GM23248 (cell line): ENCODE data around the gene NEFH. TPM values are rescaled to one million over a fixed set of nuclear protein-coding genes. Genes with fewer than 3 reads are reported as not detected.

ENCODE experiments used
- DNase-seq: peaks from one replicate; pipeline ENCODE4 v3.0.0-alpha.2; 2015
- H2AFZ ChIP-seq: fragments of 200-600 bp; sonication (generic); 2 replicates; pipeline ENCODE4 v1.6.1; 2016; ENCODE audit warnings: antibody characterized with exemption
- H3F3A ChIP-seq: fragments of 200-600 bp; sonication (generic); 2 replicates; pipeline ENCODE4 v1.6.1; 2016; ENCODE audit warnings: mild to moderate bottlenecking, antibody characterized with exemption, mixed run types; ENCODE audit not compliant: insufficient read depth
- H3K27ac ChIP-seq: fragments of 200-600 bp; sonication (generic); 2 replicates; pipeline ENCODE4 v1.5.1; 2016; ENCODE audit warnings: mild to moderate bottlenecking
- H3K27me3 ChIP-seq: fragments of 200-600 bp; sonication (generic); replicated peaks from 2 replicates; pipeline ENCODE4 v1.6.1; 2016; ENCODE audit warnings: mild to moderate bottlenecking; ENCODE audit not compliant: insufficient read depth
- H3K36me3 ChIP-seq: fragments of 200-600 bp; sonication (generic); 2 replicates; pipeline ENCODE4 v1.6.1; 2016; ENCODE audit warnings: low read depth, mild to moderate bottlenecking
- H3K4me1 ChIP-seq: fragments of 200-600 bp; sonication (generic); 2 replicates; pipeline ENCODE4 v1.6.1; 2016; ENCODE audit warnings: mild to moderate bottlenecking; ENCODE audit not compliant: insufficient read depth
- H3K4me2 ChIP-seq: fragments of 200-600 bp; sonication (generic); one replicate; pipeline ENCODE4 v1.6.1; 2016; ENCODE audit warnings: mild to moderate bottlenecking; ENCODE audit not compliant: unreplicated experiment
- H3K4me3 ChIP-seq: fragments of 200-600 bp; sonication (generic); 2 replicates; pipeline ENCODE4 v1.5.1; 2016; ENCODE audit warnings: mild to moderate bottlenecking
- H3K79me2 ChIP-seq: fragments of 200-600 bp; sonication (generic); 2 replicates; pipeline ENCODE4 v1.6.1; 2016; ENCODE audit warnings: mild to moderate bottlenecking; ENCODE audit not compliant: insufficient read depth
- H3K9ac ChIP-seq: fragments of 200-600 bp; sonication (generic); 2 replicates; pipeline ENCODE4 v1.6.1; 2016; ENCODE audit warnings: mild to moderate bottlenecking
- H3K9me2 ChIP-seq: fragments of 200-600 bp; sonication (generic); 2 replicates; pipeline ENCODE4 v1.6.1; 2016; ENCODE audit warnings: mixed run types, mild to moderate bottlenecking, moderate library complexity; ENCODE audit not compliant: insufficient read depth
- H3K9me3 ChIP-seq: fragments of 200-600 bp; sonication (generic); one replicate; pipeline ENCODE4 v1.6.1; 2017; ENCODE audit warnings: low read depth
- H4K20me1 ChIP-seq: fragments of 200-600 bp; sonication (generic); 2 replicates; pipeline ENCODE4 v1.6.0; 2016; ENCODE audit not compliant: insufficient read depth
- EZH2 ChIP-seq: fragments of 200-600 bp; sonication (generic); IDR thresholded peaks from 2 replicates; pipeline ENCODE4 v1.6.1; 2018; ENCODE audit warnings: antibody characterized with exemption, mild to moderate bottlenecking; ENCODE audit not compliant: insufficient read depth, poor library complexity, severe bottlenecking
- EZH2phosphoT487 ChIP-seq: fragments of 200-600 bp; sonication (generic); IDR thresholded peaks from 2 replicates; pipeline ENCODE4 v1.6.1; 2018; ENCODE audit warnings: antibody characterized with exemption, moderate library complexity, mild to moderate bottlenecking, low read depth; ENCODE audit not compliant: insufficient read depth
- WGBS, 2 experiments: methylation state at CpG; one replicate each; pipeline ENCODE4 v1.1.6; 2015 to 2017; ENCODE audit warnings: low lambda C conversion rate in 2 of 2, low coverage in 1 of 2; ENCODE audit errors: missing lambda C conversion rate in 2 of 2; 5-methylcytosine and 5-hydroxymethylcytosine counted together
- in situ Hi-C: fragments of 300-500 bp; cut with MboI; formaldehyde crosslinking; loops from 2 replicates; pipeline ENCODE4 v1.15.0; 2020
- polyA plus RNA-seq: library from polyadenylated mRNA; unstranded; fragments of >200 nt; fragmentation: Nextera tagmentation; extraction: Ambion mirVana; gene quantifications from 2 replicates; pipeline ENCODE4 v1.2.1, GENCODE V29; 2016
- total RNA-seq: library from RNA; depleted of rRNA; stranded (reverse); fragments of >200 nt; shearing (Covaris generic); gene quantifications from 2 replicates; pipeline ENCODE4 v1.2.3, GENCODE V29; 2014

The NEFH gene
- total and polyA plus RNA-seq, 2 experiments from 2014 or later: 0.65 to 2.5 TPM

DNA sequence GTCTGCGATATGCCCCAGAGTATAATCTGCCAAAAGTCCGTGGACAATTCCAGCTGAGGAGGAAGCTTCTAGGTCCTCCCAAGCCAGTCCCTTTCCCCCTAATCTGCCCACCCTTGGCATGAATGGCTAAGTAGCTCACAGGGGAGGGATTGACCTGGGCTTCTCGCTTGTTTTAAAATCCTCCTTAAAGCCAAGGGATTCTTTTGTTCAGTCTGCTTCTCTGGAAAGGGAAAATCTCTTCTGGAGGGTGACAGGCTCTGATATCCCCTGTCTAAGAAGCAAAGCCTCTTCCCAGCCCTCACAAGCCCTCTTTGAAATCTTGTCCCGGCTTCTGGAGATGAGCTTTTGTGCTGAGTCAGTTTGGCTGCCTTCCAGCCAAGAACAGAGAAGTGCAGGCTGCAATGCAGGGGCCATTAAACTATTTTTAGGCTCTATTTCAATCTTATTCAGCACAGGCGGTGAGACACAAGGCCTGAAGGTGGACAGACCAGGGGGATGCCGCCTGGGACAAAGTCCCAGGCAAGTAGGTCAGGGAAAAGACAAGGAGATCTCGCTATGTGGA lies 23.9 kb downstream of the NEFH start:
- in situ Hi-C loops: no loop called here
- no peak overlapping the region for H3K4me3 ChIP-seq
- TF ChIP-seq EZH2phosphoT487 (no peak), EZH2 (no peak)
- peak; percentile 82 for DNase-seq
- H3K9me2 ChIP-seq: no peaks in the 10 kb centered on the region
- no peaks in the 10 kb centered on the region for H3K79me2 ChIP-seq
- no peak overlapping the region for H2AFZ ChIP-seq
- no peaks in the 10 kb centered on the region for H3K9me3 ChIP-seq
- peaks cover 21% of the 10 kb centered on the region; the same call in 1 of the 2 replicates for H3K36me3 ChIP-seq
- no peaks in the 10 kb centered on the region for H4K20me1 ChIP-seq
- no peaks in the 10 kb centered on the region; the same call in 1 of the 2 replicates for H3K4me1 ChIP-seq
- no peak overlapping the region for H3K9ac ChIP-seq
- no peaks in the 10 kb centered on the region for H3F3A ChIP-seq
- no peaks in the 10 kb centered on the region for H3K27me3 ChIP-seq
- WGBS, 2 experiments: 56 to 62% methylated on average over 7 of the region's 7 CpGs
- no peak overlapping the region for H3K4me2 ChIP-seq
- H3K27ac ChIP-seq: peak overlapping the region; percentile 1; the same call in 1 of the 2 replicates

DNA sequence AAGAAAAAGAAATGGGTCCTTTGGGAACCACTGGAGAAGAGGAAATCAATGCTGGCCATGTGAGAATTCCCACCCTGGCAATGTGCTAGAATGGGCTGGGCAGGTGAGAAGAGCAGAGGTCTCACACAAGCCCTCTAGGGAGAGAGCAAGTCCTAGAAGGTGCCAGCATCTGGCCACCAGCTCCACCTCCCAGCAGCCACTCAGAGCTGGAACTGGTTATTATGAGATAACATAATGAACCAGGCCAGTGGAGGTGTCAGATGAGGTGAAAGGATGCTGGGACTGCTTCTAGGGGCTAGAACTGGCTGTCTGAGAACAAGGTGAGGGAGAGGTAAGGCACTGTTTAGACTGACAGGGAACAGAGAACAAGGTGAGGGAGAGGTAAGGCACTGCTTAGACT lies 29.3 kb downstream of the NEFH start:
- no peaks in the 10 kb centered on the region for H3K9me2 ChIP-seq
- TF ChIP-seq EZH2phosphoT487 (no peak), EZH2 (no peak)
- H3K9ac ChIP-seq: no peak overlapping the region
- no peak overlapping the region for H3K4me3 ChIP-seq
- H3K9me3 ChIP-seq: no peaks in the 10 kb centered on the region
- no peak for DNase-seq
- no peaks in the 10 kb centered on the region for H3K79me2 ChIP-seq
- H3K27me3 ChIP-seq: no peaks in the 10 kb centered on the region
- no peak overlapping the region for H3K4me2 ChIP-seq
- H3K36me3 ChIP-seq: peaks cover 36% of the 10 kb centered on the region; the same call in 1 of the 2 replicates
- H3K27ac ChIP-seq: no peak overlapping the region
- H3K4me1 ChIP-seq: no peaks in the 10 kb centered on the region
- no peak overlapping the region for H2AFZ ChIP-seq
- in situ Hi-C loops: no loop called here
- H4K20me1 ChIP-seq: no peaks in the 10 kb centered on the region
- H3F3A ChIP-seq: no peaks in the 10 kb centered on the region

DNA sequence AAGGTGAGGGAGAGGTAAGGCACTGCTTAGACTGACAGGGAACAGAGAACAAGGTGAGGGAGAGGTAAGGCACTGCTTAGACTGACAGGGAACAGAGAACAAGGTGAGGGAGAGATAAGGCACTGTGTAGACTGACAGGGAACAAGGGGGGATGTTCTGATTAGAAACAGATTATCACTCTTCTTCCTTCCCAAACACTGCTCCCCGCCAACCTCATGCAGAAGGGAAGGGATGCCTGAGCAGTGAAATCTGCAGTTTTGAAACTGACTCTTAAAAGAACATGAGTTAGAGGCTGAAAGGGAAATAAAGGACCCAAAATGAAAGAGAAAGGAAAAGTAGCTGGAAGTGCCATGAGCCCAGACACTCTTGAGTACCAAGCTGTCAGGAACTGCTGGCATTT lies 29.8 kb downstream of the NEFH start:
- Histone ChIP-seq H3K4me1 (no peaks in the 10 kb centered on the region), H3K36me3 (peaks cover 36% of the 10 kb centered on the region; the same call in 1 of the 2 replicates), H3K27ac (no peak overlapping the region), H3K9ac (no peak overlapping the region), H3K79me2 (no peaks in the 10 kb centered on the region), H3K4me2 (no peak overlapping the region), H3K4me3 (no peak overlapping the region), H4K20me1 (no peaks in the 10 kb centered on the region), H3K9me2 (no peaks in the 10 kb centered on the region), H3K27me3 (no peaks in the 10 kb centered on the region), H3K9me3 (no peaks in the 10 kb centered on the region), H2AFZ (no peak overlapping the region), H3F3A (no peaks in the 10 kb centered on the region)
- 93 to 95% methylated on average over 1 of the region's 1 CpG for WGBS, 2 experiments
- no peak for DNase-seq
- TF ChIP-seq EZH2phosphoT487: no peak
- in situ Hi-C loops: loop anchor here (10.0 kb wide), 1 partner anchor 115 kb away; no protein-coding TSS in a partner anchor

DNA sequence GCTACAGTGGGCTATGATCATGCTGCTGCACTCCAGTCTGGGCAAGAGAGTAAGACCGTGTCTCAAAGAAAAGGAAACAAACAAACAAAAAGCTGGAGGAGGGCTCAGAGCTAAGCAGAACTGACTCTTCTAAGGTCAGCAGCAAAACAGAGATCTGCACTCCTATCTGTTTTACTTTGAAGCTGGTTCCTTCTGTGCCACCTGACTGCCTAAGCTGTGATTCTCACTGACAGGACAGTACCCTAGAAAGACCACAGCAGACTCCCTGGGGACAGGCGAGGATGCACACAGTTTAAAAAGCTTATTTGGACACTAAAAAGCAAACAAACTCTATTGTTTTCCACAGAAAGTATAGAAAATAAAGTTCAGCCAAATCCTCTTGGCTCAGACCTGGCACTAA lies 30.5 kb downstream of the NEFH start:
- no peak for DNase-seq
- in situ Hi-C loops: loop anchor here (10.0 kb wide), 1 partner anchor 116 kb away; no protein-coding TSS in a partner anchor
- 92 to 98% methylated on average over 2 of the region's 2 CpGs for WGBS, 2 experiments
- peaks cover 36% of the 10 kb centered on the region; the same call in 1 of the 2 replicates for H3K36me3 ChIP-seq
- no peaks in the 10 kb centered on the region for H3K27me3 ChIP-seq
- no peak overlapping the region for H3K27ac ChIP-seq
- H3K4me2 ChIP-seq: no peak overlapping the region
- no peaks in the 10 kb centered on the region for H4K20me1 ChIP-seq
- H3K4me3 ChIP-seq: no peak overlapping the region
- H2AFZ ChIP-seq: no peak overlapping the region
- no peaks in the 10 kb centered on the region for H3K9me3 ChIP-seq
- no peaks in the 10 kb centered on the region for H3K4me1 ChIP-seq
- TF ChIP-seq EZH2: no peak
- TF ChIP-seq EZH2phosphoT487: no peak
- no peak overlapping the region for H3K9ac ChIP-seq
- H3K79me2 ChIP-seq: no peaks in the 10 kb centered on the region
- no peaks in the 10 kb centered on the region for H3K9me2 ChIP-seq
- H3F3A ChIP-seq: no peaks in the 10 kb centered on the region
